Upper lobe of right lung (tissue), 1 donor: Measurements from ENCODE around the gene BCL11B. TPM values are rescaled to one million over a fixed set of nuclear protein-coding genes. Genes with fewer than 3 reads are reported as not detected.

Experiments
- ATAC-seq: fragments of 200-7000 bp; cut with Tn5 transposase; one replicate; pipeline ENCODE4 v1.9.1; 2020; ENCODE audit warnings: mild to moderate bottlenecking, moderate library complexity
- DNase-seq: peaks from one replicate; pipeline ENCODE4 v3.0.0-alpha.2; 2020
- H3K27ac ChIP-seq: fragments of 200-600 bp; one replicate; pipeline ENCODE4 v1.8.0; 2022
- H3K27me3 ChIP-seq: fragments of 200-600 bp; one replicate; pipeline ENCODE4 v1.8.0; 2022; ENCODE audit warnings: mild to moderate bottlenecking
- H3K36me3 ChIP-seq: fragments of 200-600 bp; one replicate; pipeline ENCODE4 v1.8.0; 2022
- H3K4me1 ChIP-seq: fragments of 200-600 bp; one replicate; pipeline ENCODE4 v1.8.0; 2022
- H3K4me3 ChIP-seq: fragments of 200-600 bp; one replicate; pipeline ENCODE4 v1.8.0; 2022; ENCODE audit warnings: mild to moderate bottlenecking
- H3K9me3 ChIP-seq: fragments of 200-600 bp; one replicate; pipeline ENCODE4 v1.8.0; 2022
- intact Hi-C: fragments of 100-400 bp; cut with DNase I; formaldehyde crosslinking; loops from one replicate; pipeline ENCODE4 v1.11.0; 2022
- total RNA-seq: library from RNA; stranded (reverse); fragmentation: NEBNext Ultra II Directional; extraction: Animal tissue kit (Norgen Biotek cat#: 25700); gene quantifications from one replicate; pipeline ENCODE4 v1.2.1, GENCODE V29; 2021
- TF ChIP-seq, protein P1 (sequence below): fragments of 200-600 bp; IDR thresholded peaks from one replicate; pipeline ENCODE4 v1.8.0; 2022; ENCODE audit warnings: antibody characterized with exemption
- donor health status: DM: no; HTN: yes; CAD: no; lungs with severe emphysema.

Gene BCL11B
- total RNA-seq, 1 donor from 2014 or later = 2.4 TPM

DNA sequence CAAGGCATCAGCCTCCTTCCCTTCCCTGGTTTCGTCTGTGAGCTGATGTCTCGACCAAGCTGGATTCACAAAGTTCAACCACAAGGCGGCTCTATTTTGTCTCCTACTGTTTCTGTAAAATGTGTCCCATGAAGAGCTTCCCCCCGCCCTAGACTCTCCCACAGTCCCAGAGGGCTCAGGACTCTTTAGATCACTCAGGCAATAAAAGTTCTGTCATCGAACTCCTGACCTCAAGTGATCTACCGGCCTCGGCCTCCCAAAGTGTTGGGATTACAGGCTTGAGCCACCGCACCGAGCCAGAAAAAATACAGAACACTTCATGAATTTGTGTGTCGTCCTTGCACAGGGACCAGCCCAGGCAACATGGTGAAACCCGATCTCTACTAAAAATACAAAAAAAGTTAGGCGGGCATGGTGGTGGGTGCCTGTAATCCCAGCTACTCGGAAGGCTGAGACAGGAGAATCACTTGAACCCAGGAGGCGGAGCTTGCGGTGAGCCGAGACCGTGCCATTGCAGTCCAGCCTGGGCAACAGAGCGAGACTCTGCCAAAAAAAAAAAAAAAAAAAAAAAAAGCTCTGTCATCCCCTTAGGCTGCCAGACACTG lies 149.4 kb downstream of the BCL11B start:
- no peak for ATAC-seq

DNA sequence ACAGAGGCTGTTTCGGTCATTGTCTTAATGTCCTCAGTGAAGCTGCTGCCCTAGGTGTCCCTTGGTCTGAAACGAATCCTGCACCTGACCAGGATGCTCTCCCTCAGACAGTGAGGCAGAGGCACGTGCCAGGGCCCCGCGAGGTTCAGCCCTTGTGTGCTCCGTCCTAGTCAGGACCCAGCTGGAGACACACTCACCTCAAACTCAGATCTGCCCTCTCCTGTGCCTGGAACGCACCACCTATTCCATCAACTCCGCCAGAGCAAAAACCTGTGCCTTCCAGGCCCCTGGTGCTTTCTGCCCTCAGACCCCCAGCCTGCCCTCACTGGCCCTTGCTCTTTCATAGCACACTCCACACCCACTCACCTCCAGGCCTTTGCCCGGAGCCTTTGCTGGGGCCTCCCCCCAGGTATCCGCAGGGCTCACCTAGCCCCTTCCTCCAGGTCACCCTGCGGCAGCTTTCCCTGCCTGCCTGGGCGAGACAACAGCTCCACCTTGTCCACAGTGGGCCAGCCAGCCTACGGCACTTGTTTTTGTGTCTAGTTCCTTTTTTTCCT lies 150.6 kb downstream of the BCL11B start:
- ATAC-seq (no peak), DNase-seq (no peak)
- Histone ChIP-seq H3K4me3 (no peak overlapping the region), H3K27ac (no peak overlapping the region), H3K27me3 (peaks cover 19% of the 10 kb centered on the region), H3K36me3 (no peaks in the 10 kb centered on the region), H3K4me1 (no peaks in the 10 kb centered on the region), H3K9me3 (no peaks in the 10 kb centered on the region)
- intact Hi-C loops = no loop called here
- TF ChIP-seq, protein P1, sequence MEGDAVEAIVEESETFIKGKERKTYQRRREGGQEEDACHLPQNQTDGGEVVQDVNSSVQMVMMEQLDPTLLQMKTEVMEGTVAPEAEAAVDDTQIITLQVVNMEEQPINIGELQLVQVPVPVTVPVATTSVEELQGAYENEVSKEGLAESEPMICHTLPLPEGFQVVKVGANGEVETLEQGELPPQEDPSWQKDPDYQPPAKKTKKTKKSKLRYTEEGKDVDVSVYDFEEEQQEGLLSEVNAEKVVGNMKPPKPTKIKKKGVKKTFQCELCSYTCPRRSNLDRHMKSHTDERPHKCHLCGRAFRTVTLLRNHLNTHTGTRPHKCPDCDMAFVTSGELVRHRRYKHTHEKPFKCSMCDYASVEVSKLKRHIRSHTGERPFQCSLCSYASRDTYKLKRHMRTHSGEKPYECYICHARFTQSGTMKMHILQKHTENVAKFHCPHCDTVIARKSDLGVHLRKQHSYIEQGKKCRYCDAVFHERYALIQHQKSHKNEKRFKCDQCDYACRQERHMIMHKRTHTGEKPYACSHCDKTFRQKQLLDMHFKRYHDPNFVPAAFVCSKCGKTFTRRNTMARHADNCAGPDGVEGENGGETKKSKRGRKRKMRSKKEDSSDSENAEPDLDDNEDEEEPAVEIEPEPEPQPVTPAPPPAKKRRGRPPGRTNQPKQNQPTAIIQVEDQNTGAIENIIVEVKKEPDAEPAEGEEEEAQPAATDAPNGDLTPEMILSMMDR = no peak

More for the DNA sequence above, 149.4 kb downstream of the BCL11B start:
- Histone ChIP-seq H3K36me3 (no peaks in the 10 kb centered on the region), H3K9me3 (no peaks in the 10 kb centered on the region), H3K27ac (no peak overlapping the region), H3K4me1 (peaks cover 3% of the 10 kb centered on the region), H3K27me3 (peaks cover 15% of the 10 kb centered on the region), H3K4me3 (no peak overlapping the region)
- TF ChIP-seq, protein P1 = no peak
- no peak for DNase-seq
- intact Hi-C loops = no loop called here

DNA sequence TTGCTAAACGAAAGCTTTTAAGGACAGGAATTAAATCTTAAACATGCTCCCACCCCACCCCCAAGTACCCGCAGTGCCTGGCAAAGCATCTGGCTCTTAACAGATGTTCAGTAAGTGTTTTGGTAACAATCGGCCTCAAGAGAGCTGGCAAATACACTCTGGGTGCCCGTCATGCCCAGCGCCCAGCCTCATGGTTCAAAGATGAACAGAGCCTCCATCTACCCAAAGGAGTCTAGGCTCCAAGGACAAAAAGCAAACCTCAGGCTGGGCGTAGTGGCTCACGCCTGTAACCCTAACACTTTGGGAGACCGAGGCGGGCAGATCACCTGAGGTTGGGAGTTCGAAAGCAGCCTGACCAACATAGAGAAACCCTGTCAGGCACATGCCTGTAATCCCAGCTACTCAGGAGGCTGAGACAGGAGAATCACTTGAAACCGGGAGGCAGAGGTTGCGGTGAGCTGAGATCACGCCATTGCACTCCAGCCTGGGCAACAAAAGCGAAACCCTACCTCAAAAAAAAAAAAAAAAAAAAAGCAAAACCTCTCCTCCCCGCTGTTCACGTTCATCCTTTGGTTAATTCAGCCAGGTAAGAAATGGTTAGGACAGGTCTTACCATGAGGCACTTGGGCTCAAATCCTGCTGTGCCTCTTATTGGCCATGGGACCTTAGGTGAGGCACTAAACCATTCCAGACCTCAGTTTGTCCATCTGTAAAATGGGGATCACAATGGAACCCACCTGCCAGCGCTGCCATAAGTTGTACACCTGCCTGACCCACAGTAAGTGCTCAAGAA lies 151.3 kb downstream of the BCL11B start:
- intact Hi-C loops = no loop called here
- H3K27ac ChIP-seq = no peak overlapping the region
- TF ChIP-seq, protein P1 = no peak
- no peaks in the 10 kb centered on the region for H3K9me3 ChIP-seq
- ATAC-seq (no peak), DNase-seq (no peak)
- peaks cover 19% of the 10 kb centered on the region for H3K27me3 ChIP-seq
- H3K4me3 ChIP-seq = no peak overlapping the region
- H3K36me3 ChIP-seq = no peaks in the 10 kb centered on the region
- H3K4me1 ChIP-seq = no peaks in the 10 kb centered on the region

DNA sequence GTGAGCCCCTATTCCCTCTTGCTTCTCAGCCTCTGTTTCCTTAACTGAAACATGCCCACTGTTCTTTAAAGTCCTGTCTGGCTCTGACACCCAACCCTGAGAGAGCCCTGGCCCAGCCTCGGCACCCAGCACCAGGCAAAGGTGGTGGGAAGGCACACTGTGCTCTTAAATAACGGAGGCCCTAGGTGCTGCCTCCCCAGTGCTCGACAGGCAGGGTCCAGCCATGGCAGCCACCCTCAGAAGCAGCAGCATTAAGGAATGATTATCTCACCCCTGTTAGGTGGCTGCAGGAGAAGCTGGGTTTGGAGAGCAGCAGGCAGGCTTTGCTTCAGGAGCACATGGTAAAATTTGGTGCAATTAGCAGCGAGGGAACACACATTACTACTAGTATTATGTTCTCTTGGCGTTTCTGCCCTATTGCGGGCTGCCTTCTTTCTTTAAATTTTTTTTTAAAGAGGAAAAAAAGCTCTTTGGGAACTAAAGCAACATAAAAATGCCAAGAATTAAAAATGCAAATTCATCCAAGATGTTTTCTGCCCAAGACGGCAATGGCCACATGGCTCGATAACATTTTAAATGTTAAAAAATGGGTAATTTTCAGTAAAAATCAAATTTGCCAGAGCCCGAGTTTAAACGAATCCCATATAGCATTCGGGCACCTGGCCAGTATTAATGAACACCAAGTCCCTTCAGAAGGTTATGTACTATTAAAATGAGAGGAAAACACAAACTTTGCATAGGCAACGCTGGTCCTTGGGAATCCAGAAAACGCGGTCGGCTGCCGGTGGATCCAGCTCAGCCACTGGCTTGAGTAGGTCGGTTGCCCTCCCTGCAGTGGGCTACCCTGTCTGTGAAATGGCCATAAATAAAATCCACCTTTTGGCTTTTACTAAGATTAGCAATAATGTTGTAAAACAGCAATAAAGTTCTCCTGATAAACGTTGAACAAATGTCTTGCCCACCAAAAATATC lies 152.2 kb downstream of the BCL11B start:
- no peaks in the 10 kb centered on the region for H3K36me3 ChIP-seq
- DNase-seq = no peak
- intact Hi-C loops = no loop called here
- peaks cover 19% of the 10 kb centered on the region for H3K27me3 ChIP-seq
- no peak for ATAC-seq
- no peaks in the 10 kb centered on the region for H3K9me3 ChIP-seq
- no peaks in the 10 kb centered on the region for H3K4me1 ChIP-seq
- H3K27ac ChIP-seq = no peak overlapping the region
- TF ChIP-seq, protein P1 = no peak
- H3K4me3 ChIP-seq = no peak overlapping the region

Other genes with a start within 250 kb of the BCL11B start
- gene SETD3, start 208.7 kb upstream of the BCL11B start, total RNA-seq = 90.3 TPM
- 48.7 TPM for gene CCNK, start 209.2 kb upstream of the BCL11B start, total RNA-seq